GM19395 (cell line): ENCODE data around the gene JMJD6.
"Not testable (repeated sequence)": the region's sequence is repeated elsewhere in the genome, so short reads cannot be mapped to it uniquely, and the experiment has no call there.

Experiments used
- ATAC-seq: cut with Tn5 transposase; IDR thresholded peaks from one replicate; pipeline ENCODE4 v1.9.1; 2021; ENCODE audit warnings: mild to moderate bottlenecking, moderate library complexity; ENCODE audit not compliant: unreplicated experiment

The JMJD6 gene

GRCh38 chr17:76726231-76726775 lies at the start of gene JMJD6:
JMJD6 (minus strand) TSS chr17:76726606; CDS start chr17:76726475, 131 bp downstream.
- ATAC-seq = peak; percentile 71

GRCh38 chr17:76775021-76775600 lies 48.7 kb upstream of the JMJD6 start:
- ATAC-seq = no peak

GRCh38 chr17:76772842-76773525 lies 46.6 kb upstream of the JMJD6 start:
- no peak for ATAC-seq

GRCh38 chr17:76758570-76758969 lies 32.2 kb upstream of the JMJD6 start:
- ATAC-seq = no peak

- no peak for ATAC-seq
Observed at GRCh38 chr17:76757256-76757655, 30.9 kb upstream of the JMJD6 start.

- no peak for ATAC-seq
Observed at GRCh38 chr17:76755285-76755684, 28.9 kb upstream of the JMJD6 start.

GRCh38 chr17:76753061-76753961 lies 26.9 kb upstream of the JMJD6 start:
- no peak for ATAC-seq

- ATAC-seq = no peak
Observed at GRCh38 chr17:76752006-76752405, 25.6 kb upstream of the JMJD6 start.

GRCh38 chr17:76751416-76751993 lies 25.1 kb upstream of the JMJD6 start:
- no peak for ATAC-seq

- no peak for ATAC-seq
Observed at GRCh38 chr17:76748657-76749056, 22.3 kb upstream of the JMJD6 start.

- no peak for ATAC-seq
Observed at GRCh38 chr17:76747716-76748363, 21.4 kb upstream of the JMJD6 start.

GRCh38 chr17:76745785-76746184 lies 19.4 kb upstream of the JMJD6 start:
- not testable (repeated sequence) for ATAC-seq

GRCh38 chr17:76744747-76745146 lies 18.3 kb upstream of the JMJD6 start:
- no peak for ATAC-seq

- no peak for ATAC-seq
Observed at GRCh38 chr17:76742958-76743357, 16.6 kb upstream of the JMJD6 start.

GRCh38 chr17:76740329-76741118 lies 14.1 kb upstream of the JMJD6 start:
- ATAC-seq = no peak

- not testable (repeated sequence) for ATAC-seq
Observed at GRCh38 chr17:76739568-76740115, 13.2 kb upstream of the JMJD6 start.

- ATAC-seq = no peak
Observed at GRCh38 chr17:76738468-76738850, 12.1 kb upstream of the JMJD6 start.

GRCh38 chr17:76737676-76738467 lies 11.5 kb upstream of the JMJD6 start, which contains the start of gene MFSD11:
MFSD11 (plus strand) TSS chr17:76738119; CDS start chr17:76738353, 234 bp downstream.
- ATAC-seq = peak; percentile 63
